CD4-positive, alpha-beta T cell treated with Interferon alpha-2 for 1 hour (primary cell): ENCODE data around the gene HSPG2.
A peak's percentile ranks its signal among the peaks of the same experiment; 100 is the strongest.

ENCODE experiments used
- DNase-seq, 2 donors: peaks; one replicate each; pipeline ENCODE4 v3.0.0-alpha.2; 2020 to 2022

HSPG2 gene

GRCh38 chr1:21878009-21878773, 58.9 kb downstream of the HSPG2 start:
- no peak for DNase-seq

- no peak for DNase-seq
Measured at GRCh38 chr1:21876267-21876666, 60.8 kb downstream of the HSPG2 start.

DNA sequence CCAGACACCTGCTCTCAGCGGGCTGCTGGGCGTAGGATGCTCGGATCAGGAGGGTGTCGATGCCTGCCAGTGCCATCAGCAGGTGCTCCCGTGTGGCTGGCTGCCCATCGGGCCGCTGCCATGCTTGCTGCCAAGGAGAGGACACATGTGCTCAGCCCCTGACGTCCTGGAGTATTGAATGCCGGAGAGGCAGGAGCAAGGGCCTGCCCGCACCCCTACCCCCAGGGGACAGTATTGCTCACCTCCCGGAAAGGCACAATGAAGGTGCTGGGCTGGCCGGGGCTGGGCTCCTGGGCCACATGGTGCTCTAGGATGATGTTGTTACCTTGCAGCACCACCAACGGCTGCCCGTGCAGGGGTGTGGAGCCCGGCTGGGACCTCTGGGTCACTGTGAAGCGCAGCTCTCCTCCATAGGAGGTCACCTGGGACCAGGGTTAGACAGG, 61.5 kb downstream of the HSPG2 start:
- no peak for DNase-seq

- DNase-seq: no peak
Measured at GRCh38 chr1:21874778-21875547, 62.1 kb downstream of the HSPG2 start.

DNA sequence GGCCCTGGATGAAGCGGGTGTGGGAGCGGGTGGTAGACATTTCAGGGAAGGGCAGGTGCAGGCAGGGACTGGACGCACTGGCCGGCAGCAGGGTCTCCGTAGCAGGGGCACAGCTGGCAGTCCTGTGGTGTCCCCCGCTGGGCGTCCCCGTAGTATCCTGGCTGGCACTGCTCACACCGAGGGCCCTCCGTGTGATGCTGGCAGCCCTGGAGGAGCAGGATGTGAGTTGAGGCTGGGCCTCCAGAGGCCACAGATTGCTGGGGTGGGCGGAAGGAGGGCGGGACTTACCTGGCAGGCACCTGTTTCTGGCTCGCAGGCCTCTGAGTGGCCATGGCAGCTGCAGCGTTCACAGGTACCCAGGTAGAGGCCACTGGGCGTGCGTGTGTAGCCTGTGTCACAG, 62.8 kb downstream of the HSPG2 start:
- DNase-seq: no peak

DNA sequence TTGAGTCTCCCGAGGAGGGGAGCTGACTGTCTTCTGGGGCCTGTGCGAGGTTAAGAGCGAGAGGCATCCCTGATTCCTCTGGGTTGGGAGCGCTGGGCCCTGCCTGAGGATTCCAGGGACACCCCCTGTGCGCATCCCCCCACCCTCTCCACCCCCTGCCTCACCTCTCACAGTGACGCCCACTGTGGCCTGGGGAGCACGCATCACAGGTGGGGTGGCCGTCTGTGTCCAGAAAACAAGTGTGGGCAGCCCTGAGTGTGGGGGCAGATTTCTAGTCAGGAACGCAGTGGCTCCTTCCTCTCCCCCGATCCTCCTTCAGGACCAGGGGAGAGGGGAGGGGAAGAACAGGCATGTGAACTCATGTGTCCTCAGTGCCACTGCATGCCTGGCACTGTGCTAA, 63.3 kb downstream of the HSPG2 start:
- no peak for DNase-seq

DNA sequence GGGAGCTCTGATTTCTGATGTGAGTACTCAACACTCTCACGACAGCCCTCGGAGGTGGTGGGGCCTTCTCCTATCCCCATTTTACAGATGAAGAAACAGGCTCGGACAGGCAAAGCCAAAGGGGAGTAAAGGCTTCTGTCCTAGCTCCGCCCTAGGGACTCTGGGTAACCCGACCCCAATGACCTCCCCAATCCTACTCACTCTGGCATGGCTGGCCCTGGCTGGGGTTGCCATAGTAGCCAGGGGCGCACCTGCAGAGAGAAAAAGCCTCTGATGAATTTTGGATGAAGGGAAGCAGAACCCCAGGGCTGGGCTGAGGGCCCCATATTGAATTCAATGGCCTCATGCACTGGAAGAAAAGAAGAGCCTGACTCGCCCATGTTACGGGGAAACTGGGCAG, 63.9 kb downstream of the HSPG2 start:
- no peak for DNase-seq

- no peak for DNase-seq
Measured at GRCh38 chr1:21872445-21873079, 64.5 kb downstream of the HSPG2 start.

DNA sequence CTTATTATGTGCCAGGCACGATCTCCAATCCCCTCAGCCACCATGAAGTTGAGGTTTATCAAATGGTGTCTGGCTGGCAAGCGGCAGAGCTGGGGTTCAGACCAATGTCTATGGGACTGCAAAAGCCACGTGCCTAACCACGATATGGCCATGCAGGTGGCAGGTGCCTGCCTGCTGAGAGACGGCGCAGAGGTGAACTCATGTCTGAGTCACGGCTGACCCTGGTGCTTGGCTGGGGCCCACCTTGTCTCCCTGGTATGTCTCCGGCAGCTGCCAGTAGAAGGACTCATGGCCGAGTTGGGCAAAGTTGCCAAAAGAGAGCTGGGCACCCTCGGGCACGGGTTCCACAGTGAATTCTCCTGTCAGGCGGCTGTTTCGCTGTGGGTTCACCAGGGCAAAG, 65.2 kb downstream of the HSPG2 start:
- no peak for DNase-seq

GRCh38 chr1:21870611-21871010, 66.5 kb downstream of the HSPG2 start:
- no peak for DNase-seq

- no peak for DNase-seq
Measured at GRCh38 chr1:21869620-21870121, 67.4 kb downstream of the HSPG2 start.

DNA sequence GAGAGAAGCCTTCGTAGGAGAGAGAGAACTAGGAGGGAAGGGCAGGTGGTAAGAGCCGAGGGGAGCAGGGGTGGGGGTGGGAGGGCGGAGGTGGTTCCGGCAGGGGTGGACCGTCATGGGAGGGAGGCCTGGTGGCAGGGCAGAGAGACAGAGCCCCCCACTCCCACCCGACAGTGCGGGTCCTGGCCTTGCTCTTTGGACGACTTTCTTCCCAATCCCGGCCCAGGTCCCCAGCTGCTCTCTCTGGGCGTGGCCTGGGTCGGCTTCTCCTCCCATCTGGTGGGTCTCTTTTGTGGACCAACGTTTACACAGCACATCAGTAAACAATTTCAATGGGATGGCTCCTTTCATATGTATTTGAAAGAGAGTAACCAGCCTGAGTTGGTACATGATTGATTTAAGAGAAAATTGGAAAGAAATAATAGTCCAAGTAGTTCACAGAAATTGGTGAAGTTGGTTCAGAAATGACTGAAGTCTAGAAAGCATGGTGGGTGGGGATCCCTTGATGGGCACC, 68.1 kb downstream of the HSPG2 start:
- no peak for DNase-seq

DNA sequence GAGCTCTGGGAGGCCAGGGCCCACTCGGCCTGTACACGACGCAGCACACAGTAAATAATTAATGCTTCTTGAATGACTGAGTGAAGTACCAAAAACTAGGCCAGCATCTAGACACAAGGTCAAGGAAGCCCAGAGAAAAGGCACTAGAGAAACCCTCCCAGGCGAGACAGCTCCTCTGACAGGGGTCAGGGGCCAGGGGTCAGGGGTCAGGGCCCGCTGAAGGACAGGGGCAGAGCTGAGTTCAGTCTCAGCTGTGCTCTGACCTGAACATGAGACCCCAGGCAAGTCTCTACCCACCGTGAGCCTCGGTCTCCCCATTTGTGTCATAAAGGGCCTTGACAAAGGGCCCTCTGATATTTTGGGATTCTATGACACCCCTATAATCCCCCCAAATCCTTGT, 68.6 kb downstream of the HSPG2 start:
- DNase-seq: no peak

DNA sequence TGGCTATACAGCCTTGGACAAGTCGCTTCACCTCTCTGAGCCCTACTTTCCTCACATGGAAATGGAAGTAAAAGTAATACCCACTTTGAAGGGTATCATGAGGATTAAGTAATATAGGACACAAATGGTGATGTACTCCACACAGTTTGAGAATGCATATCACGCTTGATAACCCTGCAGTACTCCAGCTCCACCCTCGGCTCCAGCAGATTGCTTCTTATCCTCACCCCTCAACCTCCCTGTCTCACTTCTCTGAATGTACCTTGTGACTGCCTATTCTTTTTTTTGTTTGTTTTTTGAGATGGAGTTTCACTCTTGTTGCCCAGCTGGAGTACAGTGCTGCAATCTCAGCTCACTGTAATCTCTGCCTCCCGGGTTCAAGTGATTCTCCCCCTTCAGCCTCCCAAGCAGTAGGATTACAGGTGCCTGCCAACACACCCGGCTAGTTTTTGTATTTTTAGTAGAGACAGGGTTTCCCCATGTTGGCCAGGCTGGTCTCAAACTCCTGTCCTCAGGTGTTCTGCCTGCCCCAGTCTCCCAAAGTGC, 69.6 kb downstream of the HSPG2 start:
- no peak for DNase-seq

- no peak for DNase-seq
Measured at GRCh38 chr1:21866707-21867043, 70.4 kb downstream of the HSPG2 start.

- peak; percentile 21 to 41 for DNase-seq
Measured at GRCh38 chr1:21865943-21866706, 71.0 kb downstream of the HSPG2 start.

- DNase-seq: no peak
Measured at GRCh38 chr1:21865609-21865942, 71.5 kb downstream of the HSPG2 start.

DNA sequence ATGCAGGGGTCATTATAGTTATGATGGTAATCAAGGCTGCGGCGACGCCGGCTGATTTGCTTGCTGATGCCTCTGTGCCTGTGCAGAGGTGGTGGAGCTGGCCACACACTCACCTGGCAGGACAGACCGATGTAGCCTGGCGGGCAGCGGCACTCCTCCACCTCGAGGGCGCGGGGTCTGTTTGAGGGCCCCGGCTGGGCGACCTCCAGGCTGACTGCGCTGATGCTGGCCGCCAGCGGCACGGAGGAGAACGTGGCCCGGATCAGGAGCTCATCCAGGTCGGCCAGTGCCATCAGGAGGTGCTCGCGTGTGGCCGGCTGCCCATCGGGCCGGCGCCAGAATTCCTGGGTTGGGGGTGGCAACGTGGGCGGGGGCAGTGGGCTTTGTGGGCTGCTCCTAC, 72.4 kb downstream of the HSPG2 start:
- no peak for DNase-seq

- no peak for DNase-seq
Measured at GRCh38 chr1:21863981-21864380, 73.1 kb downstream of the HSPG2 start.

- DNase-seq: no peak
Measured at GRCh38 chr1:21861602-21862429, 75.3 kb downstream of the HSPG2 start.

- DNase-seq: no peak
Measured at GRCh38 chr1:21860971-21861370, 76.1 kb downstream of the HSPG2 start.
